ENCODE data around the gene PKIB.

The PKIB gene

GRCh38 chr6:122760330-122760729 is 150.1 kb downstream of the PKIB start:
- no peak for TF ChIP-seq CTCF (IDR thresholded peaks at IDR 0.05; ENCODE audit: low read depth, low read length, missing control alignments)
- no peak for DNase-seq (ENCODE audit: low read depth)
- H3K4me3 ChIP-seq (ENCODE audit: low read depth, low read length): no peak overlapping the region

DNA sequence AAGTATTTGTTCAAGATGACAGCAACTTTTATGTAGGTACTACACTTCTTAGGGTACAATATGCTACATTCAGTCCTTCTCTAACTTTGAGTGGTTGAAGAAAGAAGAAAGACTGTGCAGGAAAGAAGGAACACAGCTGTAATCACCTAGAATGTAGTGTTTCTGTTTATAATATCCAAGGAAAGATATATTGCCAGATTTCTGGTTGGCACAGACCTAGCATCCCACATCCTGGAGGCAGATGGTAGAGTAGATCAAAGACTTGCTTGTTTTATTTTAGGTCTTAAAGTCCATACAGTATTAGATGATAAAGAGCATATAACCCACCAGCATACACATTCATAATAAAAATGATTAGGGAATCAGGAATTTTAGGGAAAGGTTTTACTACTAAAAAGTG is 156.1 kb downstream of the PKIB start:
- no peak for TF ChIP-seq CTCF (IDR thresholded peaks at IDR 0.05; ENCODE audit: low read depth, low read length, missing control alignments)

GRCh38 chr6:122770835-122771601 is 160.8 kb downstream of the PKIB start:
- DNase-seq (ENCODE audit: low read depth): no peak
- TF ChIP-seq CTCF (IDR thresholded peaks at IDR 0.05; ENCODE audit: low read depth, low read length, missing control alignments): no peak
- H3K4me3 ChIP-seq (ENCODE audit: low read depth, low read length): no peak overlapping the region

More for the DNA sequence above, 156.1 kb downstream of the PKIB start:
- no peak for DNase-seq (ENCODE audit: low read depth)
- H3K4me3 ChIP-seq (ENCODE audit: low read depth, low read length): no peak overlapping the region

DNA sequence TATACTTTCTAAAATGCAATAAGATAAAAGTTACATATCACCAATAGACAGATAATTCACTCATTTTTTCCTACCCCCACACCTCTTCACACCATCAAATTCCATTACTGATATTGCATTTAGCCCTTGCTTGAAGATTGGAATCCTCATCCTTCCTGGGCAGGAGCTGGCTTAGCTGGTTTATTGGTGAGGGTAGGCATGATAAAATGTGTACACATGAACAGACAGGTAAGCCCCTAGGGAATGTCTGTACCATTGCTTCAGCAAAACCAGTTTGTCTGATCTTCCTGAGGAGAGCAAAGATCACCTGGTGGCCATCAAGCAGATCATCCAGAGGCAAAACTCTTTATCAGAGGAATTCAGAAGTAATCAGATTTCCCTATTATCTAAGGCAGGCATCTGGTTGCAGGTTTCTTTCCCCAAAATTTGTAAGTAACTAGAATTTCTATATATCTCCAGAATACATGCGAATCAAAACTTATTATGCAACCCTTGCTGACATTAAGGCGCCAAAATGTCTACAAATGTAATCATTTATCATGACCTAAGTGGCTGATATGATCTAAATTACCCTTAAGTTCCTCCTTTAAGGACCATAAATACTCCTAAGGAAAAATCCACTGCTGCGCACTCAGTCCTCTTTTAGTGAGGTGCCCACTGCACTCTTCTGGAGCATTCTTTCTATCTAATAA is 162.7 kb downstream of the PKIB start:
- no peak overlapping the region for H3K4me3 ChIP-seq (ENCODE audit: low read depth, low read length)
- no peak for TF ChIP-seq CTCF (IDR thresholded peaks at IDR 0.05; ENCODE audit: low read depth, low read length, missing control alignments)
- DNase-seq (ENCODE audit: low read depth): no peak

All from GM12864 (cell line).